CD4-positive, alpha-beta T cell treated with Interleukin-2 at 100 ng/mL for 4 hours (primary cell): ENCODE data around the gene SLC31A2.
"Not testable (repeated sequence)": the region's sequence is repeated elsewhere in the genome, so short reads cannot be mapped to it uniquely, and the experiment has no call there.

ENCODE experiments used
- DNase-seq: peaks from one replicate; pipeline ENCODE4 v3.0.0-alpha.2; 2020; ENCODE audit warnings: low spot score

Gene SLC31A2

GRCh38 chr9:113150670-113151611 is at the start of gene SLC31A2:
SLC31A2 (plus strand) TSS chr9:113151007; CDS start chr9:113151075, 68 bp downstream.
- peak; percentile 83 for DNase-seq

GRCh38 chr9:113105345-113105744 is 45.5 kb upstream of the SLC31A2 start:
- not testable (repeated sequence) for DNase-seq

GRCh38 chr9:113111065-113111951 is 39.5 kb upstream of the SLC31A2 start:
- not testable (repeated sequence) for DNase-seq

- DNase-seq = peak; percentile 8
Measured at GRCh38 chr9:113112706-113113510, 37.9 kb upstream of the SLC31A2 start.

GRCh38 chr9:113118829-113119228 is 32.0 kb upstream of the SLC31A2 start:
- not testable (repeated sequence) for DNase-seq

GRCh38 chr9:113125386-113126035 is 25.3 kb upstream of the SLC31A2 start:
- no peak for DNase-seq

GRCh38 chr9:113129466-113129865 is 21.3 kb upstream of the SLC31A2 start:
- no peak for DNase-seq

- DNase-seq = no peak
Measured at GRCh38 chr9:113129884-113130283, 20.9 kb upstream of the SLC31A2 start.

- DNase-seq = no peak
Measured at GRCh38 chr9:113131689-113132151, 19.1 kb upstream of the SLC31A2 start.

- DNase-seq = no peak
Measured at GRCh38 chr9:113137196-113138168, 13.3 kb upstream of the SLC31A2 start.

GRCh38 chr9:113138760-113139159 is 12.0 kb upstream of the SLC31A2 start:
- DNase-seq = no peak

GRCh38 chr9:113139225-113139829 is 11.5 kb upstream of the SLC31A2 start:
- no peak for DNase-seq

GRCh38 chr9:113139953-113140352 is 10.9 kb upstream of the SLC31A2 start:
- DNase-seq = no peak

- not testable (repeated sequence) for DNase-seq
Measured at GRCh38 chr9:113140896-113141295, 9.9 kb upstream of the SLC31A2 start.

GRCh38 chr9:113143432-113144227 is 7.2 kb upstream of the SLC31A2 start:
- DNase-seq = no peak

GRCh38 chr9:113148372-113148705 is 2.5 kb upstream of the SLC31A2 start:
- DNase-seq = no peak

- no peak for DNase-seq
Measured at GRCh38 chr9:113148781-113149510, 1.9 kb upstream of the SLC31A2 start.

GRCh38 chr9:113149561-113149960 is 1.2 kb upstream of the SLC31A2 start:
- not testable (repeated sequence) for DNase-seq
